Vagina (tissue), 2 donors: ENCODE results near the gene FUT7. TPM values are rescaled to one million over a fixed set of nuclear protein-coding genes. Genes with fewer than 3 reads are reported as not detected.
"Not testable (repeated sequence)": the region's sequence is repeated elsewhere in the genome, so short reads cannot be mapped to it uniquely, and the experiment has no call there.

Experiments used
- DNase-seq, 2 donors: peaks; one replicate each; pipeline ENCODE4 v3.0.0-alpha.2; 2017; ENCODE audit errors: extremely low spot score in 2 of 2
- H3K27ac ChIP-seq: fragments of 200-600 bp; sonication (generic); one replicate; pipeline ENCODE4 v1.5.1; 2019
- H3K27me3 ChIP-seq: fragments of 200-600 bp; sonication (generic); one replicate; pipeline ENCODE4 v1.5.1; 2019
- H3K36me3 ChIP-seq, 2 donors: fragments of 200-600 bp; sonication (generic); one replicate each; pipeline ENCODE4 v1.5.1; 2017 to 2019
- H3K4me1 ChIP-seq: fragments of 200-600 bp; sonication (generic); one replicate; pipeline ENCODE4 v1.5.1; 2019
- H3K4me3 ChIP-seq, 2 donors: fragments of 200-600 bp; sonication (generic); 1 replicate in 1 of 2; 2 replicates in 1 of 2; pipeline ENCODE4 v1.5.1; 2016 to 2019
- H3K9me3 ChIP-seq: fragments of 200-600 bp; sonication (generic); one replicate; pipeline ENCODE4 v1.5.1; 2019
- CTCF ChIP-seq, 3 experiments: fragments of 450-650 bp in 2 of 3; fragments of 200-600 bp in 1 of 3; sonication (generic) in 1 of 3; IDR thresholded peaks; one replicate each; pipeline ENCODE4 v1.5.1; 2017 to 2019; ENCODE audit warnings: antibody characterized with exemption in 3 of 3, mild to moderate bottlenecking in 2 of 3, moderate library complexity in 2 of 3
- POLR2A ChIP-seq, 2 donors: fragments of 450-650 bp; IDR thresholded peaks; one replicate each; pipeline ENCODE4 v1.6.1; 2017; ENCODE audit warnings: antibody characterized with exemption in 2 of 2, mild to moderate bottlenecking in 2 of 2, moderate library complexity in 2 of 2
- POLR2AphosphoS5 ChIP-seq, 2 donors: sonication (generic); formaldehyde crosslinking; IDR thresholded peaks; one replicate each; pipeline ENCODE4 v1.9.0; 2017; ENCODE audit warnings: antibody characterized with exemption in 2 of 2, mild to moderate bottlenecking in 2 of 2, low read depth in 1 of 2; ENCODE audit not compliant: insufficient read depth in 1 of 2
- intact Hi-C: fragments of 100-400 bp; cut with DNase I; formaldehyde crosslinking; loops from one replicate; pipeline ENCODE4 v1.15.1; 2023
- total RNA-seq: library from RNA; depleted of rRNA; stranded (reverse); fragments of >200 nt; gene quantifications from one replicate; pipeline ENCODE4 v1.2.3, GENCODE V29; 2016

FUT7 gene
- total RNA-seq, 1 donor from 2014 or later = not detected

GRCh38 chr9:137035507-137035834 is 3.6 kb upstream of the FUT7 start:
- Histone ChIP-seq H3K27ac (no peak overlapping the region), H3K9me3 (no peaks in the 10 kb centered on the region), H3K36me3 (peaks cover 0 to 7% of the 10 kb centered on the region in 2 donors), H3K4me3 (no peak overlapping the region), H3K27me3 (no peaks in the 10 kb centered on the region), H3K4me1 (peaks cover 15% of the 10 kb centered on the region)
- intact Hi-C loops = no loop called here
- no peak for TF ChIP-seq POLR2A (IDR thresholded peaks at IDR 0.05)
- TF ChIP-seq CTCF (IDR thresholded peaks at IDR 0.05) = no peak
- TF ChIP-seq POLR2AphosphoS5 (IDR thresholded peaks at IDR 0.05; ENCODE audit: insufficient read depth in 1 of 2, low read depth in 1 of 2) = no peak
- no peak for DNase-seq

- peaks cover 0 to 7% of the 10 kb centered on the region in 2 donors for H3K36me3 ChIP-seq
- DNase-seq = no peak
- H3K4me1 ChIP-seq = peaks cover 15% of the 10 kb centered on the region
- H3K27ac ChIP-seq = no peak overlapping the region
- H3K9me3 ChIP-seq = no peaks in the 10 kb centered on the region
- intact Hi-C loops = no loop called here
- TF ChIP-seq CTCF (IDR thresholded peaks at IDR 0.05) (peak; percentile 75 to 86 (median 76)), POLR2AphosphoS5 (IDR thresholded peaks at IDR 0.05; ENCODE audit: insufficient read depth in 1 of 2, low read depth in 1 of 2) (no peak), POLR2A (IDR thresholded peaks at IDR 0.05) (no peak)
- H3K27me3 ChIP-seq = no peaks in the 10 kb centered on the region
- no peak overlapping the region for H3K4me3 ChIP-seq
Observed at GRCh38 chr9:137034709-137035506, 3.0 kb upstream of the FUT7 start.

GRCh38 chr9:137034039-137034708 is 2.3 kb upstream of the FUT7 start:
- Histone ChIP-seq H3K27ac (no peak overlapping the region), H3K9me3 (no peaks in the 10 kb centered on the region), H3K4me3 (peak overlapping the region in 1 of 2 donors; percentile 16), H3K4me1 (peaks cover 19% of the 10 kb centered on the region), H3K36me3 (no peaks in the 10 kb centered on the region), H3K27me3 (no peaks in the 10 kb centered on the region)
- TF ChIP-seq CTCF (IDR thresholded peaks at IDR 0.05) (no peak), POLR2AphosphoS5 (IDR thresholded peaks at IDR 0.05; ENCODE audit: insufficient read depth in 1 of 2, low read depth in 1 of 2) (no peak), POLR2A (IDR thresholded peaks at IDR 0.05) (no peak)
- intact Hi-C loops = no loop called here
- DNase-seq = no peak

GRCh38 chr9:137033481-137033880 is 1.6 kb upstream of the FUT7 start:
- H3K4me1 ChIP-seq = peaks cover 26% of the 10 kb centered on the region
- intact Hi-C loops = not testable (repeated sequence)

GRCh38 chr9:137032858-137033257 is 970 bp upstream of the FUT7 start:
- Histone ChIP-seq H3K36me3 (no peaks in the 10 kb centered on the region), H3K4me1 (peaks cover 29% of the 10 kb centered on the region), H3K27me3 (no peaks in the 10 kb centered on the region), H3K4me3 (no peak overlapping the region), H3K9me3 (no peaks in the 10 kb centered on the region), H3K27ac (no peak overlapping the region)
- intact Hi-C loops = no loop called here
- TF ChIP-seq POLR2AphosphoS5 (IDR thresholded peaks at IDR 0.05; ENCODE audit: insufficient read depth in 1 of 2, low read depth in 1 of 2) (no peak), POLR2A (IDR thresholded peaks at IDR 0.05) (no peak)
- DNase-seq = no peak

More at GRCh38 chr9:137033481-137033880, 1.6 kb upstream of the FUT7 start:
- DNase-seq, H3K36me3 ChIP-seq, H3K27ac ChIP-seq, H3K27me3 ChIP-seq, H3K9me3 ChIP-seq: not testable (repeated sequence)
- H3K4me3 ChIP-seq = peak overlapping the region in 1 of 2 donors; percentile 16
